Measurements from ENCODE around the gene PFKFB4. TPM values are rescaled to one million over a fixed set of nuclear protein-coding genes. Genes with fewer than 3 reads are reported as not detected.

Gene PFKFB4
- total RNA-seq, 1 donor from 2014 or later, result 19.2 TPM

GRCh38 chr3:48564022-48564421 is 7.4 kb upstream of the PFKFB4 start:
- no peak for TF ChIP-seq CTCF (conservative IDR thresholded peaks at IDR 0.05)
- no peak overlapping the region for H3K4me3 Mint-ChIP-seq
- DNase-seq (ENCODE audit: low read depth, low spot score), result no peak
- H3K27ac Mint-ChIP-seq (ENCODE audit: unreplicated experiment), result peak overlapping the region; percentile 95
- H3K36me3 Mint-ChIP-seq (ENCODE audit: low read depth), result no peaks in the 10 kb centered on the region
- no peaks in the 10 kb centered on the region for H3K9me3 Mint-ChIP-seq
- H3K4me1 Mint-ChIP-seq, result peaks cover 35% of the 10 kb centered on the region
- no peaks in the 10 kb centered on the region for H3K27me3 Mint-ChIP-seq (ENCODE audit: low read depth)

DNA sequence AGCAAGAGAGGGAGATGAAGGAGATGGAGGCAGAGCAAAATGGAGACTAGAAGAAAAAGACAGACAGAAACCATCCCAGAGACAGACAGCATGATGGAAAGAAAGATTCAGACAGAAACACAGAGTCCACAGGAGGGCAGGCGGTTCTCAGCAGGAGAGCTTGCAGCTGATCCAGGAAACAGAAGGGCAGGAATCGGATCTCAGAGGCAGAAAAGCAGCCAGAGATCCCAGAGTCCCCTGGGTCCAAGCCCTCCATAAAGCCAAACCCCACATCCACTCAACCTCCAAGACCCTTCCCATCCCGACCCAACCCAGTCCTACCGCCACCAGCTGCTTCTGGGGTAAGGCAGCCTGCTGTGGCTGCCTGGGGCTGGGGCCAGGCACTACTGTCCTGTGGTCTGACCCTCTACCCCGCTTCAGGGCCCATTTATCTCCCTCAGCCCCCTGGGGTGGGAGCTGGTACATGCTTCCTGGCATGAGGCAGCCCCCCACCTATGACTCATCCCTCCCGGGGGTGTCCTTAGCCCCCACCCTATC is 6.8 kb upstream of the PFKFB4 start, which contains the start of gene UCN2:
Gene UCN2, minus strand, starts transcription at position 400 of the 537 bp plus-strand sequence. CDS start 657 bp downstream, outside the sequence.
- Mint-ChIP-seq H3K9me3 (no peaks in the 10 kb centered on the region), H3K27me3 (ENCODE audit: low read depth) (no peaks in the 10 kb centered on the region), H3K36me3 (ENCODE audit: low read depth) (no peaks in the 10 kb centered on the region), H3K4me3 (no peak within 1 kb of the TSS), H3K4me1 (peaks cover 40% of the 10 kb centered on the region), H3K27ac (ENCODE audit: unreplicated experiment) (peak within 1 kb of the TSS; percentile 98)
- no peak for DNase-seq (ENCODE audit: low read depth, low spot score)
- TF ChIP-seq CTCF (conservative IDR thresholded peaks at IDR 0.05), result no peak

- Mint-ChIP-seq H3K27me3 (ENCODE audit: low read depth) (no peaks in the 10 kb centered on the region), H3K4me1 (peaks cover 47% of the 10 kb centered on the region), H3K9me3 (no peaks in the 10 kb centered on the region), H3K36me3 (ENCODE audit: low read depth) (no peaks in the 10 kb centered on the region), H3K4me3 (no peak overlapping the region), H3K27ac (ENCODE audit: unreplicated experiment) (peak overlapping the region; percentile 98)
- no peak for DNase-seq (ENCODE audit: low read depth, low spot score)
- TF ChIP-seq CTCF (conservative IDR thresholded peaks at IDR 0.05), result no peak
Observed at GRCh38 chr3:48562367-48563095, 5.9 kb upstream of the PFKFB4 start.

DNA sequence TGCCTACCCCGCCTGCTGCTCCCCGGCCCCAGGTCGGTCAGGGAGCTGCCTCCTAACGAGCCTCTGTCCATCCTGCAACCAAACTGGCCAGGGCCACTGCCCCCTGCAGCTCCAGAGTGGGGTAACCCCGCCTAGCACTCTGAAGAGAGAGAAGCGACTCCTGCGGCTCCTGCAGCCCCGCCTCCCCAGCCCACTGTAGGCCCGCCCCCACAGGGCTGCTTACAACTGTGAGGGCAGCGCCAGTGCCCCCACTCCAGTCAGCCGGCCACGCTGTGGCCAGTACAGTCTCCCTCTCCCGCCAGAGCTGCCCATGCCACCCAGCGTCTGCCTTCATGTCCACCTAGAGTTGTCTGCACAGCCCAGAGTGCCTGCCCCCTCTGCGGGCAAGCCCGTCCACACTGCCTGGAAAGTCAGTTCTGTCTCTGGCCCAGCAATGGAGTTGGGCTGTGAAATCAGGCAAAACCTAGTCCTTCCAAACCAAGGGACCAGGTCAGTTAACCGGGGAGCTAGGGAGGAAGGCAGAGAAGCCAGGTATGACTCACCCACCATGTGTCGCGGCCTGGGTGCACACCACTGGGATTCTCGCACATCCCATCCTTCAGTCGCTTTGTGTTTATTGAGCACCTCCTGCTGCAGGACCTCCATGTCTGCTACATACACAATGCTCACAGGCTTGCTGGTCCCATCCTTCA is 4.6 kb upstream of the PFKFB4 start:
- H3K4me3 Mint-ChIP-seq, result peak overlapping the region; percentile 80
- H3K4me1 Mint-ChIP-seq, result peaks cover 52% of the 10 kb centered on the region
- no peaks in the 10 kb centered on the region for H3K36me3 Mint-ChIP-seq (ENCODE audit: low read depth)
- peak; percentile 41 for TF ChIP-seq CTCF (conservative IDR thresholded peaks at IDR 0.05)
- peak; percentile 62 for DNase-seq (ENCODE audit: low read depth, low spot score)
- H3K27me3 Mint-ChIP-seq (ENCODE audit: low read depth), result no peaks in the 10 kb centered on the region
- no peaks in the 10 kb centered on the region for H3K9me3 Mint-ChIP-seq
- peak overlapping the region; percentile 46 for H3K27ac Mint-ChIP-seq (ENCODE audit: unreplicated experiment)

DNA sequence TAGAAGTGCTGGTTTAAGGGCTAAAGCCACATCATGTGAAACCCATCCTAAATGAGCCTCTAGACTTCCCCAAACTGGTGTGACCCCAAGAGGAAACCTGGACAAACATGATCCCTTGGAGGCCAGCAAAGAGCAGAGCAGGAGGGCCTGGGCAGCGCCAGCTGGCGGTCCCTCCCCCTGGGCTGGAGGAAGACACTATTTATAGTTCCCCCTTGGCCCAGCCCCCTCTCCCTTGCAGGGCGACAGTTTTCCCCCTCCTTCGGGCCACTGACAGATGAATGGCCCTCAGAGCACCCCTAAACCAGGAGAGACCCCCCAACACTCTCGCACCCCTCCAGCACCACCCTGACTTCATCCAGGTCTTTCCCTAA is 4.0 kb upstream of the PFKFB4 start:
- peak overlapping the region; percentile 72 for H3K27ac Mint-ChIP-seq (ENCODE audit: unreplicated experiment)
- TF ChIP-seq CTCF (conservative IDR thresholded peaks at IDR 0.05), result no peak
- peaks cover 55% of the 10 kb centered on the region for H3K4me1 Mint-ChIP-seq

More for the DNA sequence above, 4.0 kb upstream of the PFKFB4 start:
- Mint-ChIP-seq H3K9me3 (no peaks in the 10 kb centered on the region), H3K4me3 (peak overlapping the region; percentile 80), H3K36me3 (ENCODE audit: low read depth) (no peaks in the 10 kb centered on the region), H3K27me3 (ENCODE audit: low read depth) (no peaks in the 10 kb centered on the region)
- no peak for DNase-seq (ENCODE audit: low read depth, low spot score)

Data from neural crest cell (in vitro differentiated cells).